CD14-positive monocyte (primary cell): ENCODE results near the gene KLHL3. TPM values are rescaled to one million over a fixed set of nuclear protein-coding genes. Genes with fewer than 3 reads are reported as not detected.
A peak's percentile ranks its signal among the peaks of the same experiment; 100 is the strongest.

Experiments used
- DNase-seq, 3 donors: peaks; one replicate each; pipeline ENCODE4 v3.0.0-alpha.2; 2011 to 2022
- H2AFZ ChIP-seq: 2 replicates; pipeline ENCODE4 v1.6.0; 2012; ENCODE audit warnings: mild to moderate bottlenecking, low read depth, low read length, inconsistent platforms; ENCODE audit not compliant: insufficient read depth, poor library complexity, severe bottlenecking
- H3K27ac ChIP-seq, 2 donors: 1 replicate in 1 of 2; 2 replicates in 1 of 2; pipeline ENCODE4 v1.5.1; 2012 to 2013; ENCODE audit warnings: low read length in 2 of 2, control low read depth in 1 of 2, inconsistent platforms in 1 of 2, low read depth in 1 of 2, mild to moderate bottlenecking in 1 of 2
- H3K27me3 ChIP-seq, 2 donors: one replicate each; pipeline versions ENCODE4 v1.6.0 to v1.6.1; 2011 to 2013; ENCODE audit warnings: low read length in 2 of 2; ENCODE audit not compliant: control insufficient read depth in 2 of 2, insufficient read depth in 2 of 2
- H3K36me3 ChIP-seq, 2 donors: replicated peaks in 1 of 2; 1 replicate in 1 of 2; 2 replicates in 1 of 2; pipeline versions ENCODE4 v1.5.1 to v1.6.1; 2012 to 2013; ENCODE audit warnings: low read length in 2 of 2, control low read depth in 1 of 2, inconsistent platforms in 1 of 2, mild to moderate bottlenecking in 1 of 2; ENCODE audit not compliant: insufficient read depth in 2 of 2, control insufficient read depth in 1 of 2
- H3K4me1 ChIP-seq, 2 donors: 1 replicate in 1 of 2; 2 replicates in 1 of 2; pipeline versions ENCODE4 v1.5.1 to v1.6.1; 2012 to 2013; ENCODE audit warnings: low read length in 2 of 2, control low read depth in 1 of 2, inconsistent platforms in 1 of 2, mild to moderate bottlenecking in 1 of 2, moderate library complexity in 1 of 2; ENCODE audit not compliant: insufficient read depth in 2 of 2, control insufficient read depth in 1 of 2
- H3K4me2 ChIP-seq: replicated peaks from 2 replicates; pipeline ENCODE3; 2012; ENCODE audit warnings: low read length, moderate library complexity, mild to moderate bottlenecking; ENCODE audit not compliant: poor library complexity, severe bottlenecking; ENCODE audit errors: extremely low read depth
- H3K4me3 ChIP-seq, 3 experiments: fragments of 200-600 bp in 1 of 3; sonication (generic) in 1 of 3; replicated peaks in 1 of 3; 1 replicate in 2 of 3; 2 replicates in 1 of 3; pipeline ENCODE4 v1.5.1; 2011 to 2013; ENCODE audit warnings: low read length in 3 of 3, mild to moderate bottlenecking in 3 of 3, control low read depth in 2 of 3, low read depth in 2 of 3, inconsistent platforms in 1 of 3, moderate library complexity in 1 of 3
- H3K79me2 ChIP-seq: 2 replicates; pipeline ENCODE4 v1.6.0; 2012; ENCODE audit warnings: mild to moderate bottlenecking, control low read depth, inconsistent platforms, low read length, moderate library complexity; ENCODE audit not compliant: insufficient read depth
- H3K9ac ChIP-seq: 2 replicates; pipeline ENCODE4 v1.6.0; 2017; ENCODE audit warnings: low read length, mild to moderate bottlenecking; ENCODE audit not compliant: insufficient read depth, poor library complexity, severe bottlenecking
- H3K9me3 ChIP-seq, 2 donors: replicated peaks in 1 of 2; 1 replicate in 1 of 2; 2 replicates in 1 of 2; pipeline versions ENCODE4 v1.5.1 to v1.6.1; 2012 to 2013; ENCODE audit warnings: low read length in 2 of 2, control low read depth in 1 of 2; ENCODE audit not compliant: control insufficient read depth in 1 of 2, insufficient read depth in 1 of 2
- H4K20me1 ChIP-seq: 2 replicates; pipeline ENCODE4 v1.6.0; 2012; ENCODE audit warnings: mild to moderate bottlenecking, low read length, control low read depth, moderate library complexity; ENCODE audit not compliant: insufficient read depth
- H3K27ac Mint-ChIP-seq, 7 donors: one replicate each; pipeline ENCODE4 v1.8.0; 2020; ENCODE audit warnings: mild to moderate bottlenecking in 7 of 7, mixed read lengths in 7 of 7, moderate library complexity in 6 of 7, inconsistent platforms in 2 of 7
- H3K27me3 Mint-ChIP-seq, 3 donors: one replicate each; pipeline ENCODE4 v1.8.0; 2021 to 2022; ENCODE audit warnings: low read depth in 3 of 3, mild to moderate bottlenecking in 3 of 3, mixed read lengths in 3 of 3, moderate library complexity in 3 of 3, inconsistent platforms in 1 of 3
- H3K36me3 Mint-ChIP-seq, 2 donors: one replicate each; pipeline ENCODE4 v1.8.0; 2020; ENCODE audit warnings: mixed read lengths in 2 of 2, inconsistent platforms in 1 of 2, mild to moderate bottlenecking in 1 of 2
- H3K4me1 Mint-ChIP-seq: one replicate; pipeline ENCODE4 v1.8.0; 2020; ENCODE audit warnings: mild to moderate bottlenecking, mixed read lengths
- H3K4me3 Mint-ChIP-seq, 2 donors: one replicate each; pipeline ENCODE4 v1.8.0; 2020; ENCODE audit warnings: mild to moderate bottlenecking in 2 of 2, mixed read lengths in 2 of 2, moderate library complexity in 1 of 2
- H3K9me3 Mint-ChIP-seq, 7 donors: one replicate each; pipeline ENCODE4 v1.8.0; 2020 to 2022; ENCODE audit warnings: mixed read lengths in 7 of 7, mild to moderate bottlenecking in 6 of 7, moderate library complexity in 6 of 7, inconsistent platforms in 2 of 7
- CTCF ChIP-seq: fragments of 200-600 bp; IDR thresholded peaks from one replicate; pipeline ENCODE4 v1.8.0; 2022; ENCODE audit warnings: antibody characterized with exemption, mild to moderate bottlenecking
- WGBS: methylation state at CpG from one replicate; pipeline ENCODE4 v1.1.5; 2013; ENCODE audit warnings: missing lambda C conversion rate; ENCODE audit not compliant: insufficient coverage; 5-methylcytosine and 5-hydroxymethylcytosine counted together
- intact Hi-C, 2 donors: fragments of 100-400 bp; cut with micrococcal nuclease; formaldehyde crosslinking; loops; one replicate each; pipeline versions ENCODE4 v1.15.0 to v1.15.1; 2023
- polyA plus RNA-seq, 3 donors: library from polyadenylated mRNA; depleted of rRNA in 1 of 3; unstranded in 2 of 3; stranded (reverse) in 1 of 3; fragments of 300-500 nt in 2 of 3; fragments of >200 nt in 1 of 3; fragmentation: Illumina TruSeq in 2 of 3; gene quantifications; 1 replicate in 2 of 3; 2 replicates in 1 of 3; pipeline ENCODE4 v1.2.3, GENCODE V29; 2012 to 2021

Gene KLHL3
- polyA plus RNA-seq, 3 donors = 0.71 TPM; not detected in 2

GRCh38 chr5:137666461-137666850 is 69.4 kb downstream of the KLHL3 start:
- peak overlapping the region in 1 of 2 donors; percentile 54 for H3K4me3 Mint-ChIP-seq
- intact Hi-C loops = loop anchor here in 1 of 2 donors (10.0 kb wide), 2 partner anchors 78 to 468 kb away; partner anchors contain the start of gene NME5
- peak overlapping the region; percentile 14 for H3K4me2 ChIP-seq

More at GRCh38 chr5:137666461-137666850, 69.4 kb downstream of the KLHL3 start:
- Histone ChIP-seq H2AFZ (peak overlapping the region; percentile 41), H3K9ac (no peak overlapping the region), H4K20me1 (no peaks in the 10 kb centered on the region), H3K27ac (peak overlapping the region in 1 of 2 donors; percentile 29), H3K27me3 (no peaks in the 10 kb centered on the region), H3K4me3 (no peak overlapping the region), H3K9me3 (no peaks in the 10 kb centered on the region), H3K36me3 (no peaks in the 10 kb centered on the region), H3K79me2 (no peaks in the 10 kb centered on the region), H3K4me1 (peaks cover 0 to 10% of the 10 kb centered on the region in 2 donors)
- no peak for TF ChIP-seq CTCF
- Mint-ChIP-seq H3K4me1 (peaks cover 12% of the 10 kb centered on the region), H3K9me3 (peaks cover 0 to 3% (median 0%) of the 10 kb centered on the region in 7 donors), H3K27ac (peak overlapping the region in 2 of 7 donors; percentile 11 to 47), H3K27me3 (peaks cover 1 to 3% (median 2%) of the 10 kb centered on the region in 3 donors), H3K36me3 (no peaks in the 10 kb centered on the region)
- peak in 2 of 3 donors; percentile 8 to 29 for DNase-seq
- 25% methylated on average over 2 of the region's 3 CpGs for WGBS
